Effector memory CD4-positive, alpha-beta T cell (primary cell): Measurements from ENCODE around the gene LRRK1.

ENCODE experiments used
- DNase-seq, 3 donors: peaks; one replicate each; pipeline ENCODE4 v3.0.0-alpha.2; 2020
- H3K27ac ChIP-seq: 2 replicates; pipeline ENCODE4 v1.7.0; 2013; ENCODE audit warnings: mild to moderate bottlenecking, low read length, moderate library complexity; ENCODE audit not compliant: insufficient read depth, poor library complexity, severe bottlenecking
- H3K27me3 ChIP-seq: replicated peaks from 2 replicates; pipeline ENCODE4 v1.7.0; 2013; ENCODE audit warnings: mild to moderate bottlenecking, low read length; ENCODE audit not compliant: insufficient read depth, control insufficient read depth, poor library complexity, severe bottlenecking
- H3K36me3 ChIP-seq: 2 replicates; pipeline ENCODE4 v1.7.0; 2013; ENCODE audit warnings: mild to moderate bottlenecking, low read length, moderate library complexity; ENCODE audit not compliant: control insufficient read depth, insufficient read depth
- H3K4me1 ChIP-seq: 2 replicates; pipeline ENCODE4 v1.7.0; 2013; ENCODE audit warnings: low read length, mild to moderate bottlenecking; ENCODE audit not compliant: control insufficient read depth, insufficient read depth, poor library complexity, severe bottlenecking
- H3K4me3 ChIP-seq: 2 replicates; pipeline ENCODE4 v1.7.0; 2013; ENCODE audit warnings: low read length, low read depth, mild to moderate bottlenecking; ENCODE audit not compliant: insufficient read depth, poor library complexity, severe bottlenecking
- H3K9me3 ChIP-seq: 2 replicates; pipeline ENCODE4 v1.7.0; 2013; ENCODE audit warnings: mild to moderate bottlenecking, low read length, moderate library complexity; ENCODE audit not compliant: control insufficient read depth

The LRRK1 gene

DNA sequence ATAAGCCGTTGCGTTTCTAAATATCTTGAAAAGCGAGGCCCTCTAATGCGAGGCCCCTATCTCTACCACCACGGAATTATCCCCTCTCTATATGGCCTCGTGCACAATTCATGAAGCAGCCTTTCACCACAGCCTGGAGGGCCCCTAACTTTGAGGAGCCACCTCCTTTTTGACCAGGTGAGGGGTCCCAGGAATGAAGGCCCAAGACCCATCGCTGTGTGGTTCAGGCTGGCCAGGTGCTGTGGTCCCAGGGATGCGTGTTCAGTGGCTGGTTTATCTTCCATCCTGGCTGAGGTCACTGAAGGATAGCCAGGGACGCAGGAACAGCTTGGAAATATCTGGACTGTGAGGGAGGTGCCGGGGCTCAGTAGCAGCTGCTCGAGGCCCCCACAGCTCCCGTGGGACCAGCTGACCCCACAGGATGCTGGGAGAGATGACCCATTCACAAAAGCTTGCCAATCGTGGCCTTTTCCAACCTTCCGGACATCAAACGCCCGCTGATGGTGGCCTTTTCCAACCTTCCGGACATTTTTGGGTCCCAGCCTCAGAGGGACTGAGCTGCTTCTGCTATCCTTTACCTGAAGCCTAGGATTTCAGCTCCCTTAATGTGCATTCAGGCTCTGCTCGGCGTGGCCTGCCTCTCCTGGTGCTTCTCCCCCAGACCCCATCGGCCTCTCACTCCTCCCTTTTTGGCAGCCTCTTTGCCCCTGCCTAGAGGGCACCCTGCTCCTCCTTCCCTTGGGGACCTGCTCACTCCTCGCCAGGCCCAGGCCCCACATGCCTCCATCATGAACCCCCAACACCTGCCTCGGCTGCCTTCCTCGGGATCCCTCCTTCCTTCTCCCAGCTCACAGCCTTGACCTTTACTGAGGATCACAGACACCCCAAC, 191.8 kb downstream of the LRRK1 start:
- no peak overlapping the region for H3K4me3 ChIP-seq
- H3K9me3 ChIP-seq = no peaks in the 10 kb centered on the region
- no peaks in the 10 kb centered on the region for H3K36me3 ChIP-seq
- H3K4me1 ChIP-seq = no peaks in the 10 kb centered on the region
- DNase-seq = no peak
- H3K27ac ChIP-seq = no peak overlapping the region
- H3K27me3 ChIP-seq = no peaks in the 10 kb centered on the region

GRCh38 chr15:101111570-101112262, 192.6 kb downstream of the LRRK1 start:
- Histone ChIP-seq H3K27me3 (no peaks in the 10 kb centered on the region), H3K4me1 (no peaks in the 10 kb centered on the region), H3K27ac (no peak overlapping the region), H3K36me3 (no peaks in the 10 kb centered on the region), H3K4me3 (no peak overlapping the region), H3K9me3 (no peaks in the 10 kb centered on the region)
- no peak for DNase-seq

- no peak for DNase-seq
- H3K27ac ChIP-seq = no peak overlapping the region
Observed at GRCh38 chr15:101112336-101113113, 193.4 kb downstream of the LRRK1 start.

DNA sequence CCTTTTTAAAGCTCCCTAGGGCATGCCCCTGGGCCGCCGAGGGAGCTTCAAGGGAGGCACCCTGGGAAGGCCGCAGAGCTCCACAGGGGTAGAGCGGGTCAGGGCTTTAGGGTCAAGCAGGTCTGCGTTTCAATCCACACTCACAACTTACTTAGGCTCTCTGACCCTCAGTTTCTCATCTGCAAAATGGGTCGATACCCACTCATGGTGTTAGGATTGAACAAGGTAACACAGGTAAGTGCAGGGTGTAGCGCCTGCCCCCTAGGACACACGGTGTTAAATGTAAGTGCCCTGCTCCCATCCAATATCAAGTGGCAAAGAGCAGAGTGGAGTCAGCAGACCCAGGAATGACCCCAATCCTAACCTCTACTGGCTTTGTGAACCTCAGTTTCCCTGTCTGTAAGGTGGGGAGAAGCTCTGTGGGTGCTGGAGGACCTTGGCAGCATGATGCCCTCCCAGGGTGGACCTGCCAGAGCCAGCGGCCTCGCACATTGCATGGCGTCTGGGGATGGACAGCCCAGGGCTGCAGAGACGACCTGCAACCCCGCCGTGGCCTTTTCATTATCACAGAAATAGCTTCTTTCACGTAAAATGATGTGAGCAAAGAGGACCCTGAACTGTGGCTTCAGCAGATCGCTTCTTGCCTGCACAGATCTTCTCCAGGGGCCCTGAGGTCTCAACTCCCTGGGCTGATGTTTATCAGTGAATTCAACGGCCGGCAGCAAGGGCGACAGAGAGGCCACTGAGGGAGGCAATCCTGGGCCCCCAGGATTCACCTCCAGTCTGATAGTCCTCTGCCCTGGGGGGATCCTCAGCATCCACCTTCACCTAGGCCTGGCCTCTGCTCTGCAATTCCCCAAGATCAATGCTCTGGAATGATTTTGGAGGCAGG, 194.2 kb downstream of the LRRK1 start:
- no peaks in the 10 kb centered on the region for H3K4me1 ChIP-seq
- no peak overlapping the region for H3K4me3 ChIP-seq
- no peak for DNase-seq
- no peaks in the 10 kb centered on the region for H3K36me3 ChIP-seq
- no peak overlapping the region for H3K27ac ChIP-seq
- H3K27me3 ChIP-seq = no peaks in the 10 kb centered on the region
- H3K9me3 ChIP-seq = no peaks in the 10 kb centered on the region

More at GRCh38 chr15:101112336-101113113, 193.4 kb downstream of the LRRK1 start:
- Histone ChIP-seq H3K36me3 (no peaks in the 10 kb centered on the region), H3K4me1 (no peaks in the 10 kb centered on the region), H3K9me3 (no peaks in the 10 kb centered on the region), H3K27me3 (no peaks in the 10 kb centered on the region), H3K4me3 (no peak overlapping the region)

DNA sequence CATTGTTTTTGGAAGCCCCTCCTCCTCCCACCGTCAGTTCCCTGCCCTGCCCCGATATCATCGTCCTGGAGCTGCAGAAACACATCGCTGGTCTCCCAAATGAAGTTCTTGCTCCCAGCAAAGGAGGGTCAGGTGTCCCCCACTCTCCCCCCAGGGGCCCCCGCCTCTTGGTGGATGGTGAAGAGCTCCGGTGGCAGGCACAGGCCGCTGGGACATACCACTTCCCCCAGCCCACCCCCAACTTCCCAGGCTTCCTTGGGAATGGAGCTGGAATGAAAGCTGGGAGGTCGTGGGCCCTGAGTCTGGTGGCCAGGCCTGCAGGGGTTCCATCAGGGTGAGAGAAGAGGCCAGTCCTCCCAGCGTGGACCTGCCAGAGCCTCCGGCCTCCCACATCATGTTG, 195.0 kb downstream of the LRRK1 start:
- Histone ChIP-seq H3K9me3 (no peaks in the 10 kb centered on the region), H3K36me3 (no peaks in the 10 kb centered on the region), H3K4me1 (no peaks in the 10 kb centered on the region)

GRCh38 chr15:101114610-101115009, 195.5 kb downstream of the LRRK1 start:
- H3K4me1 ChIP-seq = no peaks in the 10 kb centered on the region
- H3K27ac ChIP-seq = no peak overlapping the region
- DNase-seq = no peak
- no peaks in the 10 kb centered on the region for H3K36me3 ChIP-seq
- H3K9me3 ChIP-seq = no peaks in the 10 kb centered on the region
- no peaks in the 10 kb centered on the region for H3K27me3 ChIP-seq
- no peak overlapping the region for H3K4me3 ChIP-seq

More for the DNA sequence above, 195.0 kb downstream of the LRRK1 start:
- no peak overlapping the region for H3K27ac ChIP-seq
- H3K4me3 ChIP-seq = no peak overlapping the region
- DNase-seq = no peak
- H3K27me3 ChIP-seq = no peaks in the 10 kb centered on the region

- no peak overlapping the region for H3K27ac ChIP-seq
- H3K4me3 ChIP-seq = no peak overlapping the region
- H3K9me3 ChIP-seq = no peaks in the 10 kb centered on the region
- no peaks in the 10 kb centered on the region for H3K27me3 ChIP-seq
- DNase-seq = no peak
- H3K4me1 ChIP-seq = no peaks in the 10 kb centered on the region
- H3K36me3 ChIP-seq = no peaks in the 10 kb centered on the region
Observed at GRCh38 chr15:101115393-101115785, 196.2 kb downstream of the LRRK1 start.

DNA sequence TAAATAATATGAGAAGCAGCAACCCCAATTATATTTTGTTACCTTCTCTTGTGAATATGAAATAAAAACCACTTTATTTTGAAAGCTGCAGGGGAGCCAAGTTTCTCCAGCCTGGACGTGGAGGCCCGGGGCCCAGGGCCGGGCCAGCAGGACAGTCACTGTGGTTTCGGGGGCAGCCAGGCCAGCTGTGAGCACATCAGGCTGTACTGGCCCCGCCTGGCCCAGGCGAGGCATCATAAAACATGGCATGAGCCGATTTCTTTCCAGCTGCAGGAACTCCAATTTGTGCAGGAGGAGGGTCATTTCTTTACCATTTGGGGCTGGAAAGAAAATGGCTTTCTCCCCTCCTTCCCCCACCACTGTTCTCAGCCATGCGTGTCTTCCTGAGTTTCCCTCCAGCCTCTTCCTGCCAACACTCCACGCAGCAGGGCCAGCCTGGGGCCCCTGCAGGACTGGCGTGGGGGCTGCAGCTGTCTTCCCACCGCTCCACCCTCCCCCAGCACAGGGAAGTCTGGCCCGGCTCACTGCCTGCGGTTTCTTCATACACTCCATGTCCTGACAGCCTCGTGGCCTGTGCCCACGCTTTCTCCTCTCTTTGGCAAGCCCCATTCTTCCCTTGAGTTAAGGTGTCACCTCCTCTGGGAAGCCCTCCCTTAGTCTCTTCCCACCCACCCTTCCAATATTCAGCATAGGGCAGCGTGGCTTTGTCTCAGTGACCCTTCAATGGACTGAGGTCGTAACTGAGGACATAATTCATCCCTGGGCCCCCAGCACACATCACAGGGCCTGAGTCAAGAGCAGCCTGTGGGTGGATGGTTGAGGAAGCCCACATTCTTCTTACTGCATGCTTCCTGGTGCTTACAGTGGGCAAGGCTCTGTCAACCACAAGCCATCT, 196.9 kb downstream of the LRRK1 start:
- Histone ChIP-seq H3K4me1 (no peaks in the 10 kb centered on the region), H3K27me3 (no peaks in the 10 kb centered on the region), H3K9me3 (no peaks in the 10 kb centered on the region), H3K4me3 (no peak overlapping the region), H3K27ac (no peak overlapping the region), H3K36me3 (no peaks in the 10 kb centered on the region)
- DNase-seq = no peak

GRCh38 chr15:101116681-101116976, 197.5 kb downstream of the LRRK1 start:
- no peaks in the 10 kb centered on the region for H3K9me3 ChIP-seq
- H3K4me3 ChIP-seq = no peak overlapping the region
- no peaks in the 10 kb centered on the region for H3K4me1 ChIP-seq
- H3K27ac ChIP-seq = no peak overlapping the region
- H3K36me3 ChIP-seq = no peaks in the 10 kb centered on the region
- no peak for DNase-seq
- H3K27me3 ChIP-seq = no peaks in the 10 kb centered on the region
